NCI-H526 treated with DMSO at 0.1 percent for 48 hours (cell line): Measurements from ENCODE around the gene SYT6.

ENCODE experiments used
- DNase-seq: peaks from one replicate; lab custom pipeline; 2025; lab: John Stamatoyannopoulos, UW

The SYT6 gene

GRCh38 chr1:114092186-114093062 is 61.2 kb downstream of the SYT6 start:
- DNase-seq, result no peak

GRCh38 chr1:114091711-114092110 is 62.0 kb downstream of the SYT6 start:
- DNase-seq, result no peak

- no peak for DNase-seq
These were observed 62.7 kb downstream of the SYT6 start for GRCh38 chr1:114090738-114091505.

GRCh38 chr1:114089502-114090138 is 64.0 kb downstream of the SYT6 start:
- no peak for DNase-seq

GRCh38 chr1:114088392-114089299 is 65.0 kb downstream of the SYT6 start:
- DNase-seq, result no peak

- DNase-seq, result no peak
These were observed 66.2 kb downstream of the SYT6 start for GRCh38 chr1:114087495-114087894.

GRCh38 chr1:114086601-114087368 is 66.9 kb downstream of the SYT6 start:
- DNase-seq, result no peak

- DNase-seq, result no peak
These were observed 70.6 kb downstream of the SYT6 start for GRCh38 chr1:114082867-114083585.

- no peak for DNase-seq
These were observed 71.4 kb downstream of the SYT6 start for GRCh38 chr1:114082304-114082630.

- DNase-seq, result no peak
These were observed 72.0 kb downstream of the SYT6 start for GRCh38 chr1:114081437-114082303.

- no peak for DNase-seq
These were observed 72.9 kb downstream of the SYT6 start for GRCh38 chr1:114080511-114081436.

GRCh38 chr1:114079596-114080190 is 74.0 kb downstream of the SYT6 start:
- no peak for DNase-seq

GRCh38 chr1:114078116-114078515 is 75.6 kb downstream of the SYT6 start:
- DNase-seq, result no peak

- DNase-seq, result no peak
These were observed 76.5 kb downstream of the SYT6 start for GRCh38 chr1:114077188-114077587.

- no peak for DNase-seq
These were observed 77.4 kb downstream of the SYT6 start for GRCh38 chr1:114076308-114076707.

- DNase-seq, result peak; percentile 86
These were observed 78.0 kb downstream of the SYT6 start for GRCh38 chr1:114075546-114076242.

- DNase-seq, result no peak
These were observed 78.6 kb downstream of the SYT6 start for GRCh38 chr1:114075105-114075504.
